GM10266 (cell line): Measurements from ENCODE around the gene NUP133.

Experiments used
- DNase-seq: peaks from one replicate; pipeline ENCODE4 v3.0.0; 2012; ENCODE audit errors: extremely low spot score
- CTCF ChIP-seq: IDR thresholded peaks from 2 replicates; pipeline ENCODE4 v1.5.1; 2012; ENCODE audit warnings: mild to moderate bottlenecking, low read depth; ENCODE audit not compliant: control insufficient read depth, insufficient read depth; ENCODE audit errors: missing control alignments

NUP133 gene

GRCh38 chr1:229437443-229437842, 70.7 kb downstream of the NUP133 start:
- no peak for TF ChIP-seq CTCF
- DNase-seq = no peak

- TF ChIP-seq CTCF = no peak
- DNase-seq = no peak
Measured at GRCh38 chr1:229436201-229436600, 71.9 kb downstream of the NUP133 start.

- no peak for TF ChIP-seq CTCF
- DNase-seq = no peak
Measured at GRCh38 chr1:229434641-229435051, 73.5 kb downstream of the NUP133 start.

- TF ChIP-seq CTCF = no peak
Measured at GRCh38 chr1:229434005-229434640, 74.0 kb downstream of the NUP133 start, which contains the start of gene ACTA1. Gene ACTA1 (minus strand): TSS chr1:229434094. CDS start chr1:229433115, 979 bp downstream.

GRCh38 chr1:229433364-229434004, 74.7 kb downstream of the NUP133 start:
- DNase-seq = no peak
- TF ChIP-seq CTCF = no peak

More at GRCh38 chr1:229434005-229434640, 74.0 kb downstream of the NUP133 start, which contains the start of gene ACTA1:
- DNase-seq = no peak

- no peak for TF ChIP-seq CTCF
- no peak for DNase-seq
Measured at GRCh38 chr1:229432905-229433304, 75.2 kb downstream of the NUP133 start.

GRCh38 chr1:229432116-229432461, 76.1 kb downstream of the NUP133 start:
- no peak for DNase-seq
- no peak for TF ChIP-seq CTCF
